ENCODE results near the gene C1QBP. TPM values are rescaled to one million over a fixed set of nuclear protein-coding genes. Genes with fewer than 3 reads are reported as not detected.

Gene C1QBP
- polyA plus RNA-seq, 1 donor: 140 TPM

GRCh38 chr17:5419356-5419958, 19.5 kb downstream of the C1QBP start, which contains the start of gene NUP88:
NUP88 (minus strand) TSS chr17:5419662; CDS start chr17:5419650, 12 bp downstream.
- no peaks in the 10 kb centered on the region for H3K9me3 ChIP-seq (ENCODE audit: control insufficient read depth, low read depth, low read length)
- WGBS (ENCODE audit: insufficient coverage, low lambda C conversion rate): no CpG with 5 or more reads among the region's 49 CpGs
- H3K4me3 ChIP-seq (ENCODE audit: low read length): peak within 1 kb of the TSS; percentile 91
- peaks cover 11% of the 10 kb centered on the region for H3K4me1 ChIP-seq (ENCODE audit: control insufficient read depth, insufficient read depth, low read length)
- no peaks in the 10 kb centered on the region for H3K27me3 ChIP-seq (ENCODE audit: control insufficient read depth, insufficient read depth, low read length)
- peaks cover 39% of the 10 kb centered on the region for H3K36me3 ChIP-seq (ENCODE audit: control insufficient read depth, insufficient read depth, low read length)
- DNase-seq: peak; percentile 96 to 99
- peak within 1 kb of the TSS; percentile 93 for H3K27ac ChIP-seq (ENCODE audit: low read length)

GRCh38 chr17:5418858-5419355, 20.0 kb downstream of the C1QBP start:
- Histone ChIP-seq H3K4me3 (ENCODE audit: low read length) (peak overlapping the region; percentile 91), H3K27ac (ENCODE audit: low read length) (peak overlapping the region; percentile 93), H3K4me1 (ENCODE audit: control insufficient read depth, insufficient read depth, low read length) (peaks cover 11% of the 10 kb centered on the region), H3K27me3 (ENCODE audit: control insufficient read depth, insufficient read depth, low read length) (no peaks in the 10 kb centered on the region), H3K9me3 (ENCODE audit: control insufficient read depth, low read depth, low read length) (no peaks in the 10 kb centered on the region), H3K36me3 (ENCODE audit: control insufficient read depth, insufficient read depth, low read length) (peaks cover 37% of the 10 kb centered on the region)
- peak; percentile 60 to 80 for DNase-seq
- 0% methylated on average over 4 of the region's 26 CpGs for WGBS (ENCODE audit: insufficient coverage, low lambda C conversion rate)

- peaks cover 36% of the 10 kb centered on the region for H3K36me3 ChIP-seq (ENCODE audit: control insufficient read depth, insufficient read depth, low read length)
- H3K4me1 ChIP-seq (ENCODE audit: control insufficient read depth, insufficient read depth, low read length): peaks cover 11% of the 10 kb centered on the region
- no CpG with 5 or more reads among the region's 2 CpGs for WGBS (ENCODE audit: insufficient coverage, low lambda C conversion rate)
- no peaks in the 10 kb centered on the region for H3K9me3 ChIP-seq (ENCODE audit: control insufficient read depth, low read depth, low read length)
- peak; percentile 38 to 70 for DNase-seq
- H3K4me3 ChIP-seq (ENCODE audit: low read length): no peak overlapping the region
- H3K27ac ChIP-seq (ENCODE audit: low read length): peak overlapping the region; percentile 12
- H3K27me3 ChIP-seq (ENCODE audit: control insufficient read depth, insufficient read depth, low read length): no peaks in the 10 kb centered on the region
Measured at GRCh38 chr17:5416901-5417300, 22.1 kb downstream of the C1QBP start.

GRCh38 chr17:5413682-5414081, 25.3 kb downstream of the C1QBP start:
- H3K4me3 ChIP-seq (ENCODE audit: low read length): no peak overlapping the region
- DNase-seq: peak; percentile 14 to 26
- WGBS (ENCODE audit: insufficient coverage, low lambda C conversion rate): 89% methylated on average over 3 of the region's 4 CpGs
- H3K9me3 ChIP-seq (ENCODE audit: control insufficient read depth, low read depth, low read length): no peaks in the 10 kb centered on the region
- H3K27ac ChIP-seq (ENCODE audit: low read length): peak overlapping the region; percentile 53
- no peaks in the 10 kb centered on the region for H3K27me3 ChIP-seq (ENCODE audit: control insufficient read depth, insufficient read depth, low read length)
- peaks cover 7% of the 10 kb centered on the region for H3K4me1 ChIP-seq (ENCODE audit: control insufficient read depth, insufficient read depth, low read length)
- peaks cover 51% of the 10 kb centered on the region for H3K36me3 ChIP-seq (ENCODE audit: control insufficient read depth, insufficient read depth, low read length)

GRCh38 chr17:5410594-5411272, 28.2 kb downstream of the C1QBP start:
- 100% methylated on average over 1 of the region's 7 CpGs for WGBS (ENCODE audit: insufficient coverage, low lambda C conversion rate)
- Histone ChIP-seq H3K27me3 (ENCODE audit: control insufficient read depth, insufficient read depth, low read length) (no peaks in the 10 kb centered on the region), H3K36me3 (ENCODE audit: control insufficient read depth, insufficient read depth, low read length) (peaks cover 77% of the 10 kb centered on the region), H3K4me1 (ENCODE audit: control insufficient read depth, insufficient read depth, low read length) (no peaks in the 10 kb centered on the region), H3K27ac (ENCODE audit: low read length) (no peak overlapping the region), H3K4me3 (ENCODE audit: low read length) (no peak overlapping the region), H3K9me3 (ENCODE audit: control insufficient read depth, low read depth, low read length) (no peaks in the 10 kb centered on the region)
- DNase-seq: no peak

GRCh38 chr17:5408186-5408585, 30.8 kb downstream of the C1QBP start:
- Histone ChIP-seq H3K4me3 (ENCODE audit: low read length) (no peak overlapping the region), H3K9me3 (ENCODE audit: control insufficient read depth, low read depth, low read length) (no peaks in the 10 kb centered on the region), H3K27ac (ENCODE audit: low read length) (no peak overlapping the region), H3K36me3 (ENCODE audit: control insufficient read depth, insufficient read depth, low read length) (peaks cover 79% of the 10 kb centered on the region), H3K4me1 (ENCODE audit: control insufficient read depth, insufficient read depth, low read length) (no peaks in the 10 kb centered on the region), H3K27me3 (ENCODE audit: control insufficient read depth, insufficient read depth, low read length) (no peaks in the 10 kb centered on the region)
- no peak for DNase-seq
- WGBS (ENCODE audit: insufficient coverage, low lambda C conversion rate): 83% methylated on average over 2 of the region's 5 CpGs

- H3K27ac ChIP-seq (ENCODE audit: low read length): no peak overlapping the region
Measured at GRCh38 chr17:5405400-5405799, 33.6 kb downstream of the C1QBP start.

GRCh38 chr17:5399767-5400166, 39.2 kb downstream of the C1QBP start:
- Histone ChIP-seq H3K4me3 (ENCODE audit: low read length) (no peak overlapping the region), H3K9me3 (ENCODE audit: control insufficient read depth, low read depth, low read length) (no peaks in the 10 kb centered on the region), H3K36me3 (ENCODE audit: control insufficient read depth, insufficient read depth, low read length) (peaks cover 59% of the 10 kb centered on the region), H3K4me1 (ENCODE audit: control insufficient read depth, insufficient read depth, low read length) (no peaks in the 10 kb centered on the region), H3K27me3 (ENCODE audit: control insufficient read depth, insufficient read depth, low read length) (no peaks in the 10 kb centered on the region), H3K27ac (ENCODE audit: low read length) (no peak overlapping the region)
- no peak for DNase-seq
- 58% methylated on average over 2 of the region's 6 CpGs for WGBS (ENCODE audit: insufficient coverage, low lambda C conversion rate)

More at GRCh38 chr17:5405400-5405799, 33.6 kb downstream of the C1QBP start:
- H3K4me3 ChIP-seq (ENCODE audit: low read length): no peak overlapping the region
- DNase-seq: no peak
- H3K4me1 ChIP-seq (ENCODE audit: control insufficient read depth, insufficient read depth, low read length): no peaks in the 10 kb centered on the region
- WGBS (ENCODE audit: insufficient coverage, low lambda C conversion rate): 50% methylated on average over 1 of the region's 4 CpGs
- no peaks in the 10 kb centered on the region for H3K27me3 ChIP-seq (ENCODE audit: control insufficient read depth, insufficient read depth, low read length)
- peaks cover 72% of the 10 kb centered on the region for H3K36me3 ChIP-seq (ENCODE audit: control insufficient read depth, insufficient read depth, low read length)
- H3K9me3 ChIP-seq (ENCODE audit: control insufficient read depth, low read depth, low read length): no peaks in the 10 kb centered on the region

- WGBS (ENCODE audit: insufficient coverage, low lambda C conversion rate): 86% methylated on average over 1 of the region's 2 CpGs
- H3K36me3 ChIP-seq (ENCODE audit: control insufficient read depth, insufficient read depth, low read length): peaks cover 65% of the 10 kb centered on the region
- H3K27me3 ChIP-seq (ENCODE audit: control insufficient read depth, insufficient read depth, low read length): no peaks in the 10 kb centered on the region
Measured at GRCh38 chr17:5396612-5397011, 42.3 kb downstream of the C1QBP start.

GRCh38 chr17:5391678-5392077, 47.3 kb downstream of the C1QBP start:
- Histone ChIP-seq H3K27ac (ENCODE audit: low read length) (no peak overlapping the region), H3K4me1 (ENCODE audit: control insufficient read depth, insufficient read depth, low read length) (no peaks in the 10 kb centered on the region), H3K36me3 (ENCODE audit: control insufficient read depth, insufficient read depth, low read length) (peaks cover 79% of the 10 kb centered on the region), H3K9me3 (ENCODE audit: control insufficient read depth, low read depth, low read length) (no peaks in the 10 kb centered on the region), H3K4me3 (ENCODE audit: low read length) (no peak overlapping the region), H3K27me3 (ENCODE audit: control insufficient read depth, insufficient read depth, low read length) (no peaks in the 10 kb centered on the region)
- DNase-seq: no peak
- 58% methylated on average over 2 of the region's 5 CpGs for WGBS (ENCODE audit: insufficient coverage, low lambda C conversion rate)

More at GRCh38 chr17:5396612-5397011, 42.3 kb downstream of the C1QBP start:
- Histone ChIP-seq H3K4me1 (ENCODE audit: control insufficient read depth, insufficient read depth, low read length) (no peaks in the 10 kb centered on the region), H3K27ac (ENCODE audit: low read length) (no peak overlapping the region), H3K4me3 (ENCODE audit: low read length) (no peak overlapping the region), H3K9me3 (ENCODE audit: control insufficient read depth, low read depth, low read length) (no peaks in the 10 kb centered on the region)
- DNase-seq: no peak

Measured in large intestine (tissue), 3 donors.